HCEC 1CT (cell line): ENCODE measurements around the gene FAIM2.

Source experiments
- DNase-seq: peaks from one replicate; pipeline ENCODE4 v3.0.0-alpha.2; 2017

Gene FAIM2

DNA sequence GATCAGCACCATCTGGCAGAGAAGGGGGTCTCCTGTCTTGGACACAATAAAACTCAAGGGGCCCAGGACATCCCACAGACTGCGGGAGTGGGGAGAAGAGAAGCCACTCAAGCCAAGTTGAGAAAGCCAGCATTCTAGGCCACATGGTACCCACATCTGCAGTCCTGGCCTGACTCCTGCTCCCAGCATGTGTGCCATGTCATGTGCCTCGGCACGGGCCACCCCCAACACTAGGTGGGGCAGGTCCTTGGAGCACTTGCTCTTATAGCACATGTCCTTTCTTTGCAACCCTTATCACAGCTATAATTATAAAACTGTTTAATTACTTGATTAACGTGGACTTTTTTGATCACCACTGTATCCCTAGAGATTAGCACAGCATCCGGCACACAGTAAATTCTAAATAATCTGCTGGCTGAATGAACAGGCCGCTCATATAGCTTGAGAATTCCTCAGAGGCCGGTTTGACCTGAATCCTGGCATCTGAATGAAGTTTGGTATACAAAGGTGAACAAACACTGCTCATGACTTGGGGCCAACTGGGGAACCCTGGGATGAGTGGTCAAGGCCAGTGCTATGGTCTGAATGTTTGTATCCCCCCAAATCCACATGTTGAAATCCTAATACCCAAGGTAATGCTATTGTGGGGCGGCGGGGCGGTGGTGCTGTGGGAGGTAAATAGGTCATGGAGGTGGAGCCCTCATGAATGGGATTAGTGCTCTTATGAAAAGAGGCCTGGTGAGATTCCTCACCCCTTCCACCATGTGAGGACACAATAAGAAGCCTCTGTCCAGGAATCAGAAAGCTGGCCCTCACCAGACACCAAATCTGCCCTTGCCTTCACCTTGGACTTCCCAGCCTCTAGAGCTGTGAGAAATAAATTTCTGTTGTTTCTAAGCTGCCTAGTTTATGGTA is 82.1 kb downstream of the FAIM2 start:
- no peak for DNase-seq

DNA sequence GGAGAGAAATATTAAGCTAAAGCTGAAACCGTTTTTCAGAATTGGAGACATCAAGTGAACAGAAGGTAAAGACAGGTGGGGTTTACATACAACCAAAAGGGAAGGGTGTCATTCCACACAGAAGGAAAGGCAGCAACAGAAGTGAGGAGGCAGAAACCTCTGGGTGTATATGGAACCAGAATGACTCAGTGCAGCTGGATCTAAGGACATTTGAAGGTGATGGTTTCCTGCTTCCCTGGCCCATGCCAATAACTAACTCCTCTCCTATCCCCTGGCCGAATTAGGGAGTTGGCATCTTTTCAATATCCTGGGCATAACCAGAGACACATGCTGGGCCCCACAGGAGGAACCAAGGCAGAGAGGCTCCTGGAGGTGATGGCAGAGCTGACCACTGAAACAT is 83.9 kb downstream of the FAIM2 start:
- peak; percentile 21 for DNase-seq

DNA sequence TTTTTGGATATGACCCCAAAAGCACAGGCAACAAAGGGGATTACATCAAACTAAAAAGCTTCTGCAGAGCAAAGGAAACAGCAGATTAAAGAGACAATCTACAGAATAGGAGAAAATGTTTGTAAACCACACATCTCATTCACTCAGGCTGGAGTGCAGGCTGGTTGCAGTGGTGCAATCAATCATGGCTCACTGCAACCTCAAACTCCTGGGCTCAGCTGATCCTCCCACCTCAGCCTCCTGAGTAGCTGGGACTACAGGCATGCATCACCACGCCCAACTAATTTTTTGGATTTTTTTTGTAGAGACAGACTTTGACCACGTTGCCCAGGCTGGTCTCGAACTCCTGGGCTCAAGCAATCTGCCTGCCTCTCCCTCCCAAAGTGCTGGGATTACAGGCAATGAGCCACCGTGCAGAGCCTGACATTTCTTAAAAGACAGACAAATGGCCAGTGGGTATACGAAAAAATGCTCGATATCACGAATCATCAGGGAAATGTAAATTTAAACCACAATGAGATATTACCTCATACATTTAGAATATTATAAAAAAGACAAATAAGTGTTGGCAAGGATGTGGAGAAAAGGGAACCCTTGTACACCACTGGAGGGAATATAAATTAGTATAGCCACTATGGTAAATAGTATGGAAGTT is 85.3 kb downstream of the FAIM2 start:
- DNase-seq = no peak
